Activated CD8-positive, alpha-beta T cell treated with anti-CD3 and anti-CD28 coated beads for 36 hours (primary cell): ENCODE data around the gene ZSWIM1. TPM values are rescaled to one million over a fixed set of nuclear protein-coding genes. Genes with fewer than 3 reads are reported as not detected.
A peak's percentile ranks its signal among the peaks of the same experiment; 100 is the strongest.

ENCODE experiments used
- ATAC-seq: fragments of 200-7000 bp; cut with Tn5 transposase; one replicate; pipeline ENCODE4 v1.10.0; 2021; ENCODE audit warnings: mild to moderate bottlenecking, moderate library complexity
- CTCF ChIA-PET: fragments of 350-600 bp; sonication (Branson Sonifier 250); formaldehyde crosslinking; loops from one replicate; lab custom pipeline; 2021; ENCODE audit warnings: antibody characterized with exemption; lab: Charles Lee
- POLR2A ChIA-PET: fragments of 350-600 bp; sonication (Branson Sonifier 250); formaldehyde crosslinking; loops from one replicate; lab custom pipeline; 2021; ENCODE audit warnings: antibody characterized with exemption; lab: Charles Lee
- DNase-seq: peaks from one replicate; pipeline ENCODE4 v3.0.0-alpha.2; 2020
- H3K27ac Mint-ChIP-seq: one replicate; pipeline ENCODE4 v1.8.0; 2021; ENCODE audit warnings: mild to moderate bottlenecking, mixed read lengths
- H3K27me3 Mint-ChIP-seq: one replicate; pipeline ENCODE4 v1.8.0; 2021; ENCODE audit warnings: mixed read lengths
- H3K36me3 Mint-ChIP-seq: one replicate; pipeline ENCODE4 v1.8.0; 2021; ENCODE audit warnings: low read depth, mixed read lengths
- H3K4me1 Mint-ChIP-seq: one replicate; pipeline ENCODE4 v1.8.0; 2021; ENCODE audit warnings: low read depth, mixed read lengths
- H3K4me3 Mint-ChIP-seq: one replicate; pipeline ENCODE4 v1.8.0; 2021; ENCODE audit warnings: mild to moderate bottlenecking, moderate library complexity, mixed read lengths
- H3K9me3 Mint-ChIP-seq: one replicate; pipeline ENCODE4 v1.8.0; 2021; ENCODE audit warnings: mixed read lengths
- intact Hi-C: fragments of 100-400 bp; cut with micrococcal nuclease; formaldehyde crosslinking; loops from one replicate; pipeline ENCODE4 v1.10.0; 2022
- total RNA-seq, 2 experiments: library from RNA; stranded (reverse); gene quantifications; one replicate each; pipeline ENCODE4 v1.2.3, GENCODE V29; 2021
- TF ChIP-seq, protein P1 (sequence below): fragments of 200-600 bp; IDR thresholded peaks from one replicate; pipeline ENCODE4 v1.8.0; 2022; ENCODE audit warnings: antibody characterized with exemption, mild to moderate bottlenecking

The ZSWIM1 gene
- total RNA-seq, 2 experiments from 2014 or later = 8.2 to 9.1 TPM

DNA sequence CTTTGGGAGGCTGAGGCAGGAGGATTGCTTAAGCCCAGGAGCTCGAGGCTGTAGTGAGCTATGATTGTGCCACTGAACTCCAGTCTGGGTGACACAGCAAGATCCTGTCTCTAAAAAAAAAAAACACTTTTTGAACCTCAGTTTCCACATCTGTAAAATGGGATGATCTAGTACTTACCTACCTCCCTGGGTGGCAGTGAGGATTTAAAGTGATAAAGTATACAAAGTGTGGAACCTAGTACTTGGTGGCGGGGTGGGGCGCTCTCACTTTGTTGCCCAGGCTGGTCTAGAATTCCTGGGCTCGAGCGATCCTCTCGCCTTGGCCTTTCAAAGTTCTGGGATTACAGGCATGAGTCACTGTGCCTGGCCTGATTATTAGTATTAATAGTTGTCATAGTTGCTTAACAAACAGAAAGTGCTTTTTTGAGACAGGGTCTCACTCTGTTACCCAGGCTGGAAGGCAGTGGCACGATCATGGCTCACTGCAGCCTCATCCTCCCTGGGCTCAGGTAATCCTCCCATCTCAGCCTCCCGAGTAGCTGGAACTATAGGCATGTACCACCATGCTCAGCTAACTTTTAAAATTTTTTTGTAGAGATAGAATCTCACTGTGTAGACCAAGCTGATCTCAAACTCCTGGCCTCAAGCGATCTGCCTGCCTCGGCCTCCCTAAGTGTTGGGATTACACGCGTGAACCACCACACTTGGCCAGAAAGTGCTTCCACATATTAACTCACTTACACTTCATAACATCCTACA lies 37.9 kb downstream of the ZSWIM1 start:
- no peak overlapping the region for H3K27ac Mint-ChIP-seq
- peaks cover 13% of the 10 kb centered on the region for H3K27me3 Mint-ChIP-seq
- ChIA-PET POLR2A (interaction anchor here (0.7 to 2.8 kb wide), 3 partner anchors 16 to 61 kb away, joined by 3 to 13 read pairs (median 3); partner anchors contain the start of gene PCIF1), CTCF (interaction anchor here (1.9 kb wide), 1 partner anchor 120 kb away, joined by 8 read pairs; no protein-coding TSS in a partner anchor)
- H3K9me3 Mint-ChIP-seq = no peaks in the 10 kb centered on the region
- no peak overlapping the region for H3K4me3 Mint-ChIP-seq
- H3K36me3 Mint-ChIP-seq = no peaks in the 10 kb centered on the region
- no peak for DNase-seq
- intact Hi-C loops = no loop called here
- H3K4me1 Mint-ChIP-seq = peaks cover 3% of the 10 kb centered on the region
- ATAC-seq = no peak
- TF ChIP-seq, protein P1, sequence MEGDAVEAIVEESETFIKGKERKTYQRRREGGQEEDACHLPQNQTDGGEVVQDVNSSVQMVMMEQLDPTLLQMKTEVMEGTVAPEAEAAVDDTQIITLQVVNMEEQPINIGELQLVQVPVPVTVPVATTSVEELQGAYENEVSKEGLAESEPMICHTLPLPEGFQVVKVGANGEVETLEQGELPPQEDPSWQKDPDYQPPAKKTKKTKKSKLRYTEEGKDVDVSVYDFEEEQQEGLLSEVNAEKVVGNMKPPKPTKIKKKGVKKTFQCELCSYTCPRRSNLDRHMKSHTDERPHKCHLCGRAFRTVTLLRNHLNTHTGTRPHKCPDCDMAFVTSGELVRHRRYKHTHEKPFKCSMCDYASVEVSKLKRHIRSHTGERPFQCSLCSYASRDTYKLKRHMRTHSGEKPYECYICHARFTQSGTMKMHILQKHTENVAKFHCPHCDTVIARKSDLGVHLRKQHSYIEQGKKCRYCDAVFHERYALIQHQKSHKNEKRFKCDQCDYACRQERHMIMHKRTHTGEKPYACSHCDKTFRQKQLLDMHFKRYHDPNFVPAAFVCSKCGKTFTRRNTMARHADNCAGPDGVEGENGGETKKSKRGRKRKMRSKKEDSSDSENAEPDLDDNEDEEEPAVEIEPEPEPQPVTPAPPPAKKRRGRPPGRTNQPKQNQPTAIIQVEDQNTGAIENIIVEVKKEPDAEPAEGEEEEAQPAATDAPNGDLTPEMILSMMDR = no peak

DNA sequence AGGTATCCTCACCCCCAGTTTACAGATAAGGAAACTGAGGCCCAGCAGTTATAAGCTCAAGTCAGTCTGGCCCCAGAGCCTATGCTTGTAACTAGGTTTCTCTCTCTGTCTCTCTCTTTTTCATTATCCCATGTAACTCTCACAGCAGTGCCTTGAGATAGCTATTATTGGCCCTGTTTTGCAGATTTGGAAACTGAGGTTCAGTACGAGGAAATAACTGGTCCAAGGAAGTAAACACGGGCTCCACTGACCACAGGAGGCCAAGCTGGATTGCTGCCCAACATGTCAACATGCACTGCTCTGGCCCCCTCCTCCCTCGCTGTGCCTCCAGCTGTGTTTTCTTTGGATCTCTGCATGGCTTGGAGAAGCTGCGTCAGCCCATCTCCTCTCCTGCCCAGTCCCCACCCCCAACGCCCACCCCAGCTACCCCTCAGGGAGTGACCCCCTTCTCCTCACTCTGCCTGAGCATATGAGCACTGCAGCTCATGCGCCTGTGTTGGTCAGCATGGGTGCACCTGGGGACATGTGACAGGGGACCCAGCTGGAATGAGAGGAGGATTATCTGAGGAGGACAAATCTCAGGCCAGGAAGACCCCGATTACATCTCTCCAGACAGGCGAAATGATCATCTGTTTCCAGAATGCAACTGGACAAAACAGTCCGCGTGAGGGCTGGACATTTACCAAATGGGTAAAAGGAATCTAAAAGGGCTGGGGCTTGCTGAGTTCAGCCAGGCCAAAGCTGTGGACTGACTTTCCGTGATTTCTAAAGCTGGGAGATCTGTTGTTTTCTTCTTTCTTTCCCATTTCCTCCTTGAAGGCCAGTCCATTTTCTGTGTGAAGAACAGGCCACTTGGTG lies 38.7 kb downstream of the ZSWIM1 start:
- H3K27me3 Mint-ChIP-seq = peaks cover 8% of the 10 kb centered on the region
- H3K36me3 Mint-ChIP-seq = no peaks in the 10 kb centered on the region
- POLR2A ChIA-PET = interaction anchor here (1.3 to 2.8 kb wide), 3 partner anchors 13 to 61 kb away, joined by 3 to 13 read pairs (median 3); partner anchors contain the start of gene PCIF1
- H3K27ac Mint-ChIP-seq = no peak overlapping the region
- no peaks in the 10 kb centered on the region for H3K9me3 Mint-ChIP-seq
- no peak for DNase-seq
- TF ChIP-seq, protein P1 = no peak
- ATAC-seq = no peak
- H3K4me1 Mint-ChIP-seq = peaks cover 3% of the 10 kb centered on the region
- CTCF ChIA-PET = interaction anchor here (1.3 to 1.9 kb wide), 3 partner anchors 14 to 121 kb away, joined by 3 to 8 read pairs (median 7); no protein-coding TSS in a partner anchor
- H3K4me3 Mint-ChIP-seq = no peak overlapping the region
- intact Hi-C loops = no loop called here

DNA sequence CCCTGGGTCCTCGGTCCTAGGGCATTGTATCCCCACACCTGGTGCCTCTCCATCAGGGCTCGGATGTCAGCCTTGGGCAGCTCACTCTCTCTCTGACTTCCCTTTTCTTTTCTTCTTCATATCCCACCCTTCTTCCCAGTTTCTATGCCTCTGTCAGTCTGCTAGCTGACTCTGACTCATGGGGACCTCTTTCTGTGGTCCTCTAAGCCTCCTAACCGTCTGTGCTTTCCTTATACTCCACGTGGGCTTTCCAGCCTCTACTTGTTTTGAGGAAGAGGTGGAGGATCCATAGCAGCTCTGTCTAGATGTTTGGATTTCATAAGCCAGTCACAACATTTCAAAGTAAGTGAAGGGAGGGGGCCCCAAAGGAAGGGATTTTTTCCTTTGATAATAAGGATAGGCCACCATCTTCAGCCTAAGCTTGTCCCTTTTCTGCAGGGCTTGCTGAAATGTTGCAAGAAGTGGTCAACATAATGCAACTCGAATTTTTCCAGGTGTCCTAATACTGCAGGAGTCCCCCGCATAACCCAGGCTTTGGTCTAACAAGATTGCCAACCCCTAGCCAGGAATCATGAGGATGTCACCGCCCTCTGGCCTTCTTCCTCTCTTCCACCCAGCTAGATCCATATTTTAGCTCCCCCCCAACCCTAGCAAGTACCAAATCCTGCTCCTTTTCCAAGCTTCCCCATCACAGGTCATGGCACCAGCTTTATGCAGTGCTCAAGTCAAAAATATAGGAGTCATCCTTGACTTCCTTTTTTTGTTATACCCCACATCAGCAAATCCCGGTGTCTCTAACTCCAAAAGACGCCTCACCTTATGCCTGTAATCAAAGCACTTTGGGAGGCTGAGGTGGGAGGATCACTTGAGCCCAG lies 39.7 kb downstream of the ZSWIM1 start:
- Mint-ChIP-seq H3K4me3 (no peak overlapping the region), H3K9me3 (no peaks in the 10 kb centered on the region), H3K27ac (no peak overlapping the region), H3K4me1 (peaks cover 3% of the 10 kb centered on the region), H3K36me3 (no peaks in the 10 kb centered on the region), H3K27me3 (peaks cover 8% of the 10 kb centered on the region)
- POLR2A ChIA-PET = interaction anchor here (1.6 to 2.8 kb wide), 2 partner anchors 12 to 14 kb away, joined by 3 to 13 read pairs; partner anchors contain the start of gene PCIF1
- TF ChIP-seq, protein P1 = no peak
- CTCF ChIA-PET = interaction anchor here (1.3 to 1.9 kb wide), 3 partner anchors 13 to 122 kb away, joined by 3 to 8 read pairs (median 7); no protein-coding TSS in a partner anchor
- no peak for DNase-seq
- intact Hi-C loops = no loop called here
- ATAC-seq = no peak

DNA sequence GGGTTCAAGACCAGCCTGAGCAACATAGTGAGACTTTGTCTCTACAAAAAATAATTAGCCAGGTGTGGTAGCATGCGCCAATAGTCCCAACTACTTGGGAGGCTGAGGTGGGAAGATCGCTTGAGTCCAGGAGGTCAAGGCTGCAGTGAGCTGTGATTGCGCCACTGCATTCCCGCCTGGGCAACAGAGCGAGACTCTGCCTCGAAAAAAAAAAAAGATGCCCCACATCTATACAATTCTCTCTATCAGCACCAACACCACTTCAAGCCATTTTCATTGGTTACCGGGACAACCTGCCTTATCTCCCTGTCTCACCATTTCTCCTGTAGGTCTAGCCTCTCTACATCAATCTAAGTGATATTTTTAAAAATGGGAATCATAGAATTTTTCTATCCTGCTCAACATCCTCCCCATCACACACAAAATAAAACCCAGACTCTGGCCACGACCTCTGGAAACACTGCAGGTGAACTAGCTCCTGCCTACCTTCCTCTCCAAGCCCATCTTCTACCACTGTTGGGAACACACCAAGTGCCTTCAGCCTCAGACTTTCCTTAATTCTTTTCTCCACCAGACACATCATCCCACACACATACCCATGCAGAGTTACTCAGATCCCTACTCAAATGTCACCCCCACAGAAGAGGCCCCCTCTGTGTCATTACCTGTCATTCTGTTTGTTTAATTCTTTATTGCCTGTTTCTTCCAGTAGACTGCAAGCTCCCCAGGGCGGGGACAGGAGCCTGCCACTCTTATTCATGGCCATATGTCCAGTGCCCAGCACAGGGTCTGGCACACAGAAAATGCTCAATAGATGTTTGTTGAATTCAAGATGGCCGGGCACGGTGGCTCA lies 40.5 kb downstream of the ZSWIM1 start:
- peaks cover 8% of the 10 kb centered on the region for H3K27me3 Mint-ChIP-seq
- CTCF ChIA-PET = interaction anchor here (1.3 to 1.5 kb wide), 2 partner anchors 12 to 48 kb away, joined by 3 to 7 read pairs; no protein-coding TSS in a partner anchor
- POLR2A ChIA-PET = interaction anchor here (0.9 to 2.8 kb wide), 4 partner anchors 11 to 37 kb away, joined by 3 to 13 read pairs (median 3); partner anchors contain the start of gene PCIF1
- H3K27ac Mint-ChIP-seq = no peak overlapping the region
- DNase-seq = peak; percentile 24
- H3K9me3 Mint-ChIP-seq = no peaks in the 10 kb centered on the region
- ATAC-seq = peak; percentile 34
- TF ChIP-seq, protein P1 = no peak
- intact Hi-C loops = no loop called here
- H3K4me3 Mint-ChIP-seq = no peak overlapping the region
- no peaks in the 10 kb centered on the region for H3K36me3 Mint-ChIP-seq
- H3K4me1 Mint-ChIP-seq = peaks cover 3% of the 10 kb centered on the region
